Hepatocyte (in vitro differentiated cells): Measurements from ENCODE around the gene GRAMD1C.

Source experiments
- EZH2phosphoT487 ChIP-seq: fragments of 200-600 bp; sonication (generic); IDR thresholded peaks from one replicate; pipeline ENCODE4 v1.6.1; 2018; ENCODE audit warnings: antibody characterized with exemption, mild to moderate bottlenecking, low read depth, moderate library complexity; ENCODE audit not compliant: unreplicated experiment, severe bottlenecking
- TF ChIP-seq, protein P1 (sequence below): fragments of 200-600 bp; sonication (generic); IDR thresholded peaks from 2 replicates; pipeline ENCODE4 v1.5.1; 2016; ENCODE audit warnings: antibody characterized with exemption, mild to moderate bottlenecking; ENCODE audit not compliant: poor library complexity

DNA sequence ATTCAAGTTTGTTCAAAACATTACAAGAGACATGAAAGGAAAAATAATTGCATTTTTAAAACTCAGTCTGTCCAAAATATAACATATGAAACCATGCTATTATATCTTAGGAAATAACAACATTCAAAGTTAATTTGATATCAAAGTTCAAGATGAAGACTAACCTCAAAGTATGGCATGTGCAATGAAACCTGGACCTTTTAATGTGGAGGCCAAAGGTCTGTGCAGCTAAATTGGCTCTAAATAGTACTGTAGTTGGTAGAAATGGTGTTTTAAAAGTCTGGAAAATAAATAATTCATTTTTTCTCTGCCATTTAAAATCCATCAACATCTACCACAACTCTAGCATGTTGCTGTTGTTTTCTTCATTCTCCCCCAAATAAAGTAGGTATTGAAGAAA lies 8.7 kb downstream of the GRAMD1C start:
- TF ChIP-seq, protein P1, sequence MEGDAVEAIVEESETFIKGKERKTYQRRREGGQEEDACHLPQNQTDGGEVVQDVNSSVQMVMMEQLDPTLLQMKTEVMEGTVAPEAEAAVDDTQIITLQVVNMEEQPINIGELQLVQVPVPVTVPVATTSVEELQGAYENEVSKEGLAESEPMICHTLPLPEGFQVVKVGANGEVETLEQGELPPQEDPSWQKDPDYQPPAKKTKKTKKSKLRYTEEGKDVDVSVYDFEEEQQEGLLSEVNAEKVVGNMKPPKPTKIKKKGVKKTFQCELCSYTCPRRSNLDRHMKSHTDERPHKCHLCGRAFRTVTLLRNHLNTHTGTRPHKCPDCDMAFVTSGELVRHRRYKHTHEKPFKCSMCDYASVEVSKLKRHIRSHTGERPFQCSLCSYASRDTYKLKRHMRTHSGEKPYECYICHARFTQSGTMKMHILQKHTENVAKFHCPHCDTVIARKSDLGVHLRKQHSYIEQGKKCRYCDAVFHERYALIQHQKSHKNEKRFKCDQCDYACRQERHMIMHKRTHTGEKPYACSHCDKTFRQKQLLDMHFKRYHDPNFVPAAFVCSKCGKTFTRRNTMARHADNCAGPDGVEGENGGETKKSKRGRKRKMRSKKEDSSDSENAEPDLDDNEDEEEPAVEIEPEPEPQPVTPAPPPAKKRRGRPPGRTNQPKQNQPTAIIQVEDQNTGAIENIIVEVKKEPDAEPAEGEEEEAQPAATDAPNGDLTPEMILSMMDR, result no peak
- TF ChIP-seq EZH2phosphoT487, result no peak
